Right lobe of liver (tissue), 6 donors: ENCODE measurements around the gene RTL1. TPM values are rescaled to one million over a fixed set of nuclear protein-coding genes. Genes with fewer than 3 reads are reported as not detected.

Experiments used
- ATAC-seq, 4 donors: fragments of 200-7000 bp; cut with Tn5 transposase; one replicate each; pipeline ENCODE4 v1.9.1; 2020; ENCODE audit warnings: mild to moderate bottlenecking in 4 of 4, moderate library complexity in 4 of 4
- DNase-seq, 3 donors: peaks; one replicate each; pipeline ENCODE4 v3.0.0-alpha.2; 2020
- H3K27ac ChIP-seq, 3 donors: fragments of 200-600 bp; one replicate each; pipeline ENCODE4 v1.8.0; 2022
- H3K27me3 ChIP-seq, 2 donors: fragments of 200-600 bp; one replicate each; pipeline ENCODE4 v1.8.0; 2022
- H3K36me3 ChIP-seq, 4 donors: fragments of 200-600 bp; sonication (generic) in 1 of 4; one replicate each; pipeline versions ENCODE4 v1.5.1 to v1.8.0; 2017 to 2022; ENCODE audit warnings: control low read depth in 1 of 4
- H3K4me1 ChIP-seq, 4 donors: fragments of 200-600 bp; sonication (generic) in 1 of 4; one replicate each; pipeline versions ENCODE4 v1.5.1 to v1.8.0; 2017 to 2022; ENCODE audit warnings: control low read depth in 1 of 4
- H3K4me3 ChIP-seq, 3 donors: fragments of 200-600 bp; one replicate each; pipeline ENCODE4 v1.8.0; 2022
- H3K9me3 ChIP-seq, 4 donors: fragments of 200-600 bp; sonication (generic) in 1 of 4; one replicate each; pipeline versions ENCODE4 v1.5.1 to v1.8.0; 2017 to 2022; ENCODE audit warnings: control low read depth in 1 of 4
- CTCF ChIP-seq, 4 donors: fragments of 200-600 bp in 3 of 4; fragments of 450-650 bp in 1 of 4; IDR thresholded peaks; one replicate each; pipeline versions ENCODE4 v1.5.1 to v1.8.0; 2016 to 2022; ENCODE audit warnings: antibody characterized with exemption in 4 of 4, mild to moderate bottlenecking in 2 of 4
- POLR2A ChIP-seq: fragments of 450-650 bp; IDR thresholded peaks from one replicate; pipeline ENCODE4 v1.6.1; 2017; ENCODE audit warnings: antibody characterized with exemption, mild to moderate bottlenecking
- WGBS: methylation state at CpG from one replicate; pipeline ENCODE4 v1.1.6; 2018; ENCODE audit warnings: low coverage, low lambda C conversion rate; ENCODE audit not compliant: insufficient coverage; ENCODE audit errors: missing lambda C conversion rate; 5-methylcytosine and 5-hydroxymethylcytosine counted together
- intact Hi-C, 2 donors: fragments of 100-400 bp; cut with DNase I; formaldehyde crosslinking; loops; one replicate each; pipeline versions ENCODE4 v1.11.2 to v1.14.1; 2022
- total RNA-seq, 6 experiments: library from RNA; depleted of rRNA in 2 of 6; stranded (reverse); fragments of >200 nt in 2 of 6; fragmentation: NEBNext Ultra II Directional in 3 of 6; extraction: Animal tissue kit (Norgen Biotek cat#: 25700) in 3 of 6; gene quantifications; one replicate each; pipeline versions ENCODE4 v1.1.0 to v1.2.4, GENCODE V29; 2016 to 2023
- donor health status: DM: no; HTN: yes; CAD: no.
- donor health status: DM: no; HTN: no; CAD: no.
- donor health status: DM: no; HTN: no; CAD: no.
- donor health status: DM: no; HTN: yes; CAD: no.
- donor health status: DM: no; HTN: yes; CAD: no.

Gene RTL1
- total RNA-seq, 6 experiments from 2014 or later, result 0.04 TPM; not detected in 5

GRCh38 chr14:100874411-100875091 is 29.0 kb downstream of the RTL1 start:
- TF ChIP-seq CTCF (IDR thresholded peaks at IDR 0.05), result no peak
- TF ChIP-seq POLR2A, result no peak
- H3K4me1 ChIP-seq, result no peaks in the 10 kb centered on the region
- no peaks in the 10 kb centered on the region for H3K27me3 ChIP-seq

GRCh38 chr14:100874051-100874410 is 29.5 kb downstream of the RTL1 start:
- ATAC-seq (no peak), DNase-seq (peak in 2 of 3 donors; percentile 6 to 34)
- H3K9me3 ChIP-seq, result no peaks in the 10 kb centered on the region
- no CpG with 5 or more reads among the region's 4 CpGs for WGBS
- H3K4me3 ChIP-seq, result no peak overlapping the region
- intact Hi-C loops, result no loop called here
- H3K27me3 ChIP-seq, result no peaks in the 10 kb centered on the region
- H3K27ac ChIP-seq, result no peak overlapping the region
- TF ChIP-seq CTCF (IDR thresholded peaks at IDR 0.05) (no peak), POLR2A (no peak)
- H3K4me1 ChIP-seq, result no peaks in the 10 kb centered on the region
- H3K36me3 ChIP-seq, result no peaks in the 10 kb centered on the region

More at GRCh38 chr14:100874411-100875091, 29.0 kb downstream of the RTL1 start:
- 93% methylated on average over 3 of the region's 21 CpGs for WGBS
- Histone ChIP-seq H3K36me3 (no peaks in the 10 kb centered on the region), H3K4me3 (no peak overlapping the region), H3K9me3 (no peaks in the 10 kb centered on the region), H3K27ac (no peak overlapping the region)
- intact Hi-C loops, result no loop called here
- DNase-seq, result peak in 2 of 3 donors; percentile 7 to 39
- ATAC-seq, result no peak

GRCh38 chr14:100873096-100873482 is 30.4 kb downstream of the RTL1 start:
- ATAC-seq, result peak in 1 of 4 donors; percentile 38
- Histone ChIP-seq H3K9me3 (no peaks in the 10 kb centered on the region), H3K27me3 (no peaks in the 10 kb centered on the region), H3K4me1 (no peaks in the 10 kb centered on the region), H3K27ac (no peak overlapping the region), H3K4me3 (no peak overlapping the region), H3K36me3 (no peaks in the 10 kb centered on the region)
- DNase-seq, result peak in 1 of 3 donors; percentile 29
- 40% methylated on average over 3 of the region's 3 CpGs for WGBS
- TF ChIP-seq CTCF (IDR thresholded peaks at IDR 0.05) (no peak), POLR2A (no peak)
- intact Hi-C loops, result no loop called here

GRCh38 chr14:100872259-100873095 is 31.0 kb downstream of the RTL1 start:
- no peaks in the 10 kb centered on the region for H3K36me3 ChIP-seq
- TF ChIP-seq POLR2A (no peak), CTCF (IDR thresholded peaks at IDR 0.05) (no peak)
- no peaks in the 10 kb centered on the region for H3K9me3 ChIP-seq
- 75% methylated on average over 15 of the region's 15 CpGs for WGBS
- no peaks in the 10 kb centered on the region for H3K4me1 ChIP-seq
- no peak for ATAC-seq
- H3K4me3 ChIP-seq, result no peak overlapping the region
- no peak overlapping the region for H3K27ac ChIP-seq
- intact Hi-C loops, result no loop called here
- H3K27me3 ChIP-seq, result no peaks in the 10 kb centered on the region
- peak in 1 of 3 donors; percentile 23 for DNase-seq
